OCI-LY7 (cell line): ENCODE results near the gene IDUA. TPM values are rescaled to one million over a fixed set of nuclear protein-coding genes. Genes with fewer than 3 reads are reported as not detected.

Source experiments
- BruUV-seq: library from RNA; stranded (reverse); fragments of 400-500 nt; replicated peaks from 2 replicates; lab custom pipeline; 2021; lab: Mats Ljungman, UMichigan
- CTCF ChIA-PET: fragments of 300-600 bp; sonication (Branson Sonifier 250); formaldehyde crosslinking; loops from one replicate; lab custom pipeline; 2022; ENCODE audit warnings: antibody characterized with exemption; ENCODE audit not compliant: unreplicated experiment; lab: Charles Lee
- POLR2A ChIA-PET: fragments of 300-600 bp; sonication (Branson Sonifier 250); formaldehyde crosslinking; loops from one replicate; lab custom pipeline; 2022; ENCODE audit warnings: antibody characterized with exemption; lab: Charles Lee
- DNase-seq: peaks from one replicate; pipeline ENCODE4 v3.0.0-alpha.2; 2015; ENCODE audit warnings: low spot score
- H2AFZ ChIP-seq: fragments of 200-600 bp; sonication (generic), shearing (Covaris generic); 2 replicates; pipeline ENCODE4 v1.6.1; 2014; ENCODE audit warnings: mild to moderate bottlenecking, antibody characterized with exemption, low read length, moderate library complexity
- H3K27ac ChIP-seq: fragments of 200-600 bp; sonication (generic); 2 replicates; pipeline ENCODE4 v1.5.1; 2014; ENCODE audit warnings: mixed run types, low read depth, mild to moderate bottlenecking, moderate library complexity, low read length, inconsistent platforms; ENCODE audit not compliant: poor library complexity, severe bottlenecking
- H3K36me3 ChIP-seq: fragments of 200-600 bp; sonication (generic); 2 replicates; pipeline ENCODE4 v1.6.1; 2014; ENCODE audit warnings: mild to moderate bottlenecking, antibody characterized with exemption, low read length, moderate library complexity, mixed read lengths; ENCODE audit not compliant: insufficient read depth
- H3K4me1 ChIP-seq: fragments of 200-600 bp; sonication (generic); 2 replicates; pipeline ENCODE4 v1.5.1; 2014; ENCODE audit warnings: mild to moderate bottlenecking, low read length; ENCODE audit not compliant: insufficient read depth, poor library complexity, severe bottlenecking
- H3K4me2 ChIP-seq: fragments of 200-600 bp; sonication (generic); 2 replicates; pipeline ENCODE4 v1.6.1; 2014; ENCODE audit warnings: mild to moderate bottlenecking, low read length
- H3K4me3 ChIP-seq: fragments of 200-600 bp; sonication (generic); 2 replicates; pipeline ENCODE4 v1.5.1; 2014; ENCODE audit warnings: mild to moderate bottlenecking, low read depth, low read length; ENCODE audit not compliant: poor library complexity, severe bottlenecking
- H3K79me2 ChIP-seq: fragments of 200-600 bp; sonication (generic); 2 replicates; pipeline ENCODE4 v1.6.1; 2016; ENCODE audit warnings: low read depth, mild to moderate bottlenecking, low read length, moderate library complexity, mixed read lengths; ENCODE audit not compliant: insufficient read depth
- H3K9me2 ChIP-seq: fragments of 200-600 bp; sonication (generic); 2 replicates; pipeline ENCODE4 v1.6.1; 2016; ENCODE audit warnings: mild to moderate bottlenecking, low read length, mixed read lengths; ENCODE audit not compliant: insufficient read depth
- H3K9me3 ChIP-seq: fragments of 200-600 bp; sonication (generic); 2 replicates; pipeline ENCODE4 v1.6.1; 2014; ENCODE audit warnings: mild to moderate bottlenecking, mixed run types, low read length, mixed read lengths
- H4K20me1 ChIP-seq: fragments of 200-600 bp; sonication (generic); 2 replicates; pipeline ENCODE4 v1.6.1; 2014; ENCODE audit warnings: mild to moderate bottlenecking, antibody characterized with exemption, low read length, moderate library complexity, mixed read lengths; ENCODE audit not compliant: insufficient read depth
- EZH2phosphoT487 ChIP-seq: fragments of 200-600 bp; sonication (generic); IDR thresholded peaks from 2 replicates; pipeline ENCODE4 v1.6.1; 2018; ENCODE audit warnings: low read depth, borderline replicate concordance, mild to moderate bottlenecking, mixed run types, antibody characterized with exemption, low read length, moderate library complexity, mixed read lengths
- intact Hi-C: fragments of 100-400 bp; cut with micrococcal nuclease; formaldehyde crosslinking; loops from one replicate; pipeline ENCODE4 v1.10.0; 2022; ENCODE audit not compliant: unreplicated experiment
- total RNA-seq, 2 experiments: library from RNA; depleted of rRNA in 1 of 2; stranded (reverse); fragments of >200 nt in 1 of 2; shearing (Covaris generic) in 1 of 2; gene quantifications; 2 replicates each; pipeline ENCODE4 v1.2.3, GENCODE V29; 2014 to 2022
- TF ChIP-seq, protein P1 (sequence below): fragments of 200-600 bp; sonication (generic); conservative IDR thresholded peaks from 2 replicates; pipeline ENCODE4 v1.5.1; 2014; ENCODE audit warnings: mild to moderate bottlenecking, antibody characterized with exemption, low read length, moderate library complexity, mixed read lengths

IDUA gene
- total RNA-seq, 2 experiments from 2014 or later = 12.3 to 15.7 TPM

DNA sequence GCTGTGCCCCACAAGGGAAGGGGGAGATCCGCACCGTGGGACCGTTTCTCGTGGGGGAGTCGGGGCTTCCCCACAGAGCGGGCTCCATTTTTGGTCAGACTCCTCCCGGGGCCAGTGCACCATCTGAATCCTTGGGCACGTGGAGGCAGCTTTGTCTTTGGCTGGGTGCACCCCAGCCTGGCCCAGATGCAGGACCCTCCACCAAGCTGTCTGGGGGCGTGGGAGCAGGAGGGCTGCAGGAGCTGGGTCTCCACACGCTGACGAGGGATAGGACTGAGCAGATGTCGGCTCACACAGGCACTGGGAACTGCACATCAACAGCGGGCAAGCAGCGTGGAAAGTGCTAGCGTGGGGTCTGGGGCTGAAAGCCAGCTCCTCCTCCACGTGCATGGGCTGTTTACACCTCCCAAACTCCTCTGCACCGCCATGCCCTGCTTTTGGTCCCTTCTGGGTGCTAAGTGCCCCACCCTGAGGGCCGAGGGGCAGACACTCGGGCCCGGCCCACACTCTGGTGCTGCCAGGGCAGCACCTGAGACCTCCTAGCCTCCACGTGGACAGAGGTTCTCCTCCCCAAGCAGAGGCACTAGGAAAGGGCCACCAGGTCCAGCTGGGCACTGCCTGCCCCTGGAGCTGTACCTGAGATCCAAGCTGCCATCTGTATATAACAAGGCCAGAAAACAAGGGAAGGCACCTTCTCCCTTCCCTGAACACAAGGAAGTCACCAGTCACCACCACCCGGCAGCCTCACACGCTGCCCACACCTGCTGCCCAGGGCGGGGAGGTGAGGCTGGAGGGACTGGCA lies 27.3 kb upstream of the IDUA start:
- no peaks in the 10 kb centered on the region for H3K9me2 ChIP-seq
- no peaks in the 10 kb centered on the region for H3K79me2 ChIP-seq
- H3K4me3 ChIP-seq = no peak overlapping the region
- no peaks in the 10 kb centered on the region for H3K36me3 ChIP-seq
- ChIA-PET POLR2A (no interaction called here), CTCF (no interaction called here)
- no TSS peak for BruUV-seq
- intact Hi-C loops = no loop called here
- H3K4me2 ChIP-seq = no peak overlapping the region
- H3K9me3 ChIP-seq = no peaks in the 10 kb centered on the region
- no peak overlapping the region for H3K27ac ChIP-seq
- no peak overlapping the region for H2AFZ ChIP-seq
- no peak for DNase-seq
- H3K4me1 ChIP-seq = no peaks in the 10 kb centered on the region
- H4K20me1 ChIP-seq = no peaks in the 10 kb centered on the region
- TF ChIP-seq, protein P1, sequence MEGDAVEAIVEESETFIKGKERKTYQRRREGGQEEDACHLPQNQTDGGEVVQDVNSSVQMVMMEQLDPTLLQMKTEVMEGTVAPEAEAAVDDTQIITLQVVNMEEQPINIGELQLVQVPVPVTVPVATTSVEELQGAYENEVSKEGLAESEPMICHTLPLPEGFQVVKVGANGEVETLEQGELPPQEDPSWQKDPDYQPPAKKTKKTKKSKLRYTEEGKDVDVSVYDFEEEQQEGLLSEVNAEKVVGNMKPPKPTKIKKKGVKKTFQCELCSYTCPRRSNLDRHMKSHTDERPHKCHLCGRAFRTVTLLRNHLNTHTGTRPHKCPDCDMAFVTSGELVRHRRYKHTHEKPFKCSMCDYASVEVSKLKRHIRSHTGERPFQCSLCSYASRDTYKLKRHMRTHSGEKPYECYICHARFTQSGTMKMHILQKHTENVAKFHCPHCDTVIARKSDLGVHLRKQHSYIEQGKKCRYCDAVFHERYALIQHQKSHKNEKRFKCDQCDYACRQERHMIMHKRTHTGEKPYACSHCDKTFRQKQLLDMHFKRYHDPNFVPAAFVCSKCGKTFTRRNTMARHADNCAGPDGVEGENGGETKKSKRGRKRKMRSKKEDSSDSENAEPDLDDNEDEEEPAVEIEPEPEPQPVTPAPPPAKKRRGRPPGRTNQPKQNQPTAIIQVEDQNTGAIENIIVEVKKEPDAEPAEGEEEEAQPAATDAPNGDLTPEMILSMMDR = no peak
- no peak for TF ChIP-seq EZH2phosphoT487

DNA sequence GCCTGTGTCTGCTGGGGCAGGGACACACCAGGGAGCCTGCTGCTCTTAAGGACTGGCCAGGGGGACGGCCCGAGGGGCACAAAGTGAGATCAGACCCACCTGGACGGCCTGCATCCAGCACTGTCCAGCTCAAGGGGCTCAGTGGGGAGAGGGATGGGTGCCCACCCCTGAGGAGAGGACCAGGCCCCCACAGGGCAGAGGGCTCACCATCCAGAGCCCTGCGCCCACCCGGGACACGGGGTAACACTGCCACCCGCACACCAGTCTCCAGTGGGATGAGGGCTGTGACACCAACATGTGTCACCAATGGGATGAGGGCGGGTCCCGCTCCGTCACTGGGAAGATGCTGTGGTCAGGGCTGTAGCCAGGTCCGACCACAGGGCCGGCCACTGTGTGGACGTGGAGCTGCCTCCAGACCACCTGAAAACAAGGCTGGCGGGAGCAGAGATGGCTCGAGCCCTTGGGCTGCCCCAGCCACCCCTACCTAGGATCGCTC lies 26.7 kb upstream of the IDUA start:
- Histone ChIP-seq H3K36me3 (no peaks in the 10 kb centered on the region), H3K9me3 (no peaks in the 10 kb centered on the region), H3K79me2 (no peaks in the 10 kb centered on the region), H3K4me3 (no peak overlapping the region), H4K20me1 (no peaks in the 10 kb centered on the region), H3K4me2 (no peak overlapping the region), H3K27ac (no peak overlapping the region), H3K4me1 (no peaks in the 10 kb centered on the region), H3K9me2 (no peaks in the 10 kb centered on the region), H2AFZ (no peak overlapping the region)
- no peak for TF ChIP-seq EZH2phosphoT487
- TF ChIP-seq, protein P1 = no peak
- BruUV-seq = no TSS peak
- no peak for DNase-seq
- CTCF ChIA-PET = no interaction called here
- POLR2A ChIA-PET = no interaction called here
- intact Hi-C loops = no loop called here
